ENCODE results near the gene PGAP1.

GRCh38 chr2:196939371-196939770, 12.9 kb upstream of the PGAP1 start:
- no peak for TF ChIP-seq POLR2A (IDR thresholded peaks at IDR 0.05; ENCODE audit: low read depth, low read length)
- TF ChIP-seq POLR2AphosphoS5 (IDR thresholded peaks at IDR 0.05; ENCODE audit: low read depth, low read length) = no peak
